Measurements from ENCODE around the gene ALX4. TPM values are rescaled to one million over a fixed set of nuclear protein-coding genes. Genes with fewer than 3 reads are reported as not detected.
A peak's percentile ranks its signal among the peaks of the same experiment; 100 is the strongest.

Gene ALX4
- total and polyA plus RNA-seq, 9 of the 15 experiments (the other 6 are each of a cell fraction or from before 2014, with no cell fraction given), result 0.07 to 1.2 (median 0.33) TPM

DNA sequence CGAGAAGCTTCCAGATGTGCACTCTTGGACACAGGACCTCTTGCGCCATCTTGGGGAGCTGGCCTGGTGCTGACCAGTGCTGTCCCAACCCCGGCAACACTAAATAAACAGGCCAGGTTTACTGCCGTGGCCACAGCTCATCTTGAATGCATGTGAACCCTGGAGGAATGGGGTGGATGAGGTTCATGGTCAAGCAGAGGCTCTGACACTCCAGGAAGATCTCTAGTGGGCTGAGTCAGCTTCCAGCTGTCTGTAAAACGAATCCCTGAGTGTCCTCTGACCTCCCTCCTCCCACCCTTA, 51.8 kb downstream of the ALX4 start (continued):
- TF ChIP-seq CEBPB (tag; IDR thresholded peaks at IDR 0.05), result peak; percentile 76
- 0 out of 4 replicates have a peak, but pooled peaks of 1 of the 2 experiments have one; percentile 48 for TF ChIP-seq FOXA3 (CRISPR knock-in tag; conservative IDR thresholded peaks at IDR 0.05 in 1 of 2, IDR thresholded peaks at IDR 0.05 in 1 of 2)
- TF ChIP-seq HNRNPL (IDR thresholded peaks at IDR 0.05; ENCODE audit: low read depth, low read length), result no peak
- TF ChIP-seq, protein P1, sequence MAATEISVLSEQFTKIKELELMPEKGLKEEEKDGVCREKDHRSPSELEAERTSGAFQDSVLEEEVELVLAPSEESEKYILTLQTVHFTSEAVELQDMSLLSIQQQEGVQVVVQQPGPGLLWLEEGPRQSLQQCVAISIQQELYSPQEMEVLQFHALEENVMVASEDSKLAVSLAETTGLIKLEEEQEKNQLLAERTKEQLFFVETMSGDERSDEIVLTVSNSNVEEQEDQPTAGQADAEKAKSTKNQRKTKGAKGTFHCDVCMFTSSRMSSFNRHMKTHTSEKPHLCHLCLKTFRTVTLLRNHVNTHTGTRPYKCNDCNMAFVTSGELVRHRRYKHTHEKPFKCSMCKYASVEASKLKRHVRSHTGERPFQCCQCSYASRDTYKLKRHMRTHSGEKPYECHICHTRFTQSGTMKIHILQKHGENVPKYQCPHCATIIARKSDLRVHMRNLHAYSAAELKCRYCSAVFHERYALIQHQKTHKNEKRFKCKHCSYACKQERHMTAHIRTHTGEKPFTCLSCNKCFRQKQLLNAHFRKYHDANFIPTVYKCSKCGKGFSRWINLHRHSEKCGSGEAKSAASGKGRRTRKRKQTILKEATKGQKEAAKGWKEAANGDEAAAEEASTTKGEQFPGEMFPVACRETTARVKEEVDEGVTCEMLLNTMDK (IDR thresholded peaks at IDR 0.05; ENCODE audit: borderline replicate concordance, insufficient read depth, low read depth, low read length, poor library complexity, severe bottlenecking), result peak; percentile 34
- no peak for TF ChIP-seq RBM22 (IDR thresholded peaks at IDR 0.05; ENCODE audit: low read depth, low read length, poor library complexity, severe bottlenecking)
- TF ChIP-seq SIRT6 (IDR thresholded peaks at IDR 0.05; ENCODE audit: low read depth, low read length), result no peak
- no peak for TF ChIP-seq HDAC1 (IDR thresholded peaks at IDR 0.05)
- TF ChIP-seq SLC30A9 (CRISPR knock-in tag; IDR thresholded peaks at IDR 0.05), result no peak
- TF ChIP-seq RB1 (IDR thresholded peaks at IDR 0.05; ENCODE audit: low read depth), result no peak
- TF ChIP-seq RBFOX2 (IDR thresholded peaks at IDR 0.05; ENCODE audit: low read depth, low read length), result no peak
- TF ChIP-seq, protein P2, sequence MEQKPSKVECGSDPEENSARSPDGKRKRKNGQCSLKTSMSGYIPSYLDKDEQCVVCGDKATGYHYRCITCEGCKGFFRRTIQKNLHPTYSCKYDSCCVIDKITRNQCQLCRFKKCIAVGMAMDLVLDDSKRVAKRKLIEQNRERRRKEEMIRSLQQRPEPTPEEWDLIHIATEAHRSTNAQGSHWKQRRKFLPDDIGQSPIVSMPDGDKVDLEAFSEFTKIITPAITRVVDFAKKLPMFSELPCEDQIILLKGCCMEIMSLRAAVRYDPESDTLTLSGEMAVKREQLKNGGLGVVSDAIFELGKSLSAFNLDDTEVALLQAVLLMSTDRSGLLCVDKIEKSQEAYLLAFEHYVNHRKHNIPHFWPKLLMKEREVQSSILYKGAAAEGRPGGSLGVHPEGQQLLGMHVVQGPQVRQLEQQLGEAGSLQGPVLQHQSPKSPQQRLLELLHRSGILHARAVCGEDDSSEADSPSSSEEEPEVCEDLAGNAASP (IDR thresholded peaks at IDR 0.05), result no peak
- TF ChIP-seq, protein P3, sequence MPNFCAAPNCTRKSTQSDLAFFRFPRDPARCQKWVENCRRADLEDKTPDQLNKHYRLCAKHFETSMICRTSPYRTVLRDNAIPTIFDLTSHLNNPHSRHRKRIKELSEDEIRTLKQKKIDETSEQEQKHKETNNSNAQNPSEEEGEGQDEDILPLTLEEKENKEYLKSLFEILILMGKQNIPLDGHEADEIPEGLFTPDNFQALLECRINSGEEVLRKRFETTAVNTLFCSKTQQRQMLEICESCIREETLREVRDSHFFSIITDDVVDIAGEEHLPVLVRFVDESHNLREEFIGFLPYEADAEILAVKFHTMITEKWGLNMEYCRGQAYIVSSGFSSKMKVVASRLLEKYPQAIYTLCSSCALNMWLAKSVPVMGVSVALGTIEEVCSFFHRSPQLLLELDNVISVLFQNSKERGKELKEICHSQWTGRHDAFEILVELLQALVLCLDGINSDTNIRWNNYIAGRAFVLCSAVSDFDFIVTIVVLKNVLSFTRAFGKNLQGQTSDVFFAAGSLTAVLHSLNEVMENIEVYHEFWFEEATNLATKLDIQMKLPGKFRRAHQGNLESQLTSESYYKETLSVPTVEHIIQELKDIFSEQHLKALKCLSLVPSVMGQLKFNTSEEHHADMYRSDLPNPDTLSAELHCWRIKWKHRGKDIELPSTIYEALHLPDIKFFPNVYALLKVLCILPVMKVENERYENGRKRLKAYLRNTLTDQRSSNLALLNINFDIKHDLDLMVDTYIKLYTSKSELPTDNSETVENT (CRISPR knock-in tag; IDR thresholded peaks at IDR 0.05), result no peak
- TF ChIP-seq, protein P4, sequence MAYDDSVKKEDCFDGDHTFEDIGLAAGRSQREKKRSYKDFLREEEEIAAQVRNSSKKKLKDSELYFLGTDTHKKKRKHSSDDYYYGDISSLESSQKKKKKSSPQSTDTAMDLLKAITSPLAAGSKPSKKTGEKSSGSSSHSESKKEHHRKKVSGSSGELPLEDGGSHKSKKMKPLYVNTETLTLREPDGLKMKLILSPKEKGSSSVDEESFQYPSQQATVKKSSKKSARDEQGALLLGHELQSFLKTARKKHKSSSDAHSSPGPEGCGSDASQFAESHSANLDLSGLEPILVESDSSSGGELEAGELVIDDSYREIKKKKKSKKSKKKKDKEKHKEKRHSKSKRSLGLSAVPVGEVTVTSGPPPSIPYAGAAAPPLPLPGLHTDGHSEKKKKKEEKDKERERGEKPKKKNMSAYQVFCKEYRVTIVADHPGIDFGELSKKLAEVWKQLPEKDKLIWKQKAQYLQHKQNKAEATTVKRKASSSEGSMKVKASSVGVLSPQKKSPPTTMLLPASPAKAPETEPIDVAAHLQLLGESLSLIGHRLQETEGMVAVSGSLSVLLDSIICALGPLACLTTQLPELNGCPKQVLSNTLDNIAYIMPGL (CRISPR knock-in tag; IDR thresholded peaks at IDR 0.05), result no peak
- TF ChIP-seq ZBTB1 (CRISPR knock-in tag; IDR thresholded peaks at IDR 0.05; ENCODE audit: borderline replicate concordance, low read depth), result no peak
- no peak for TF ChIP-seq MEF2A (IDR thresholded peaks at IDR 0.05; ENCODE audit: control insufficient read depth, low read depth, low read length)
- TF ChIP-seq, protein P5, sequence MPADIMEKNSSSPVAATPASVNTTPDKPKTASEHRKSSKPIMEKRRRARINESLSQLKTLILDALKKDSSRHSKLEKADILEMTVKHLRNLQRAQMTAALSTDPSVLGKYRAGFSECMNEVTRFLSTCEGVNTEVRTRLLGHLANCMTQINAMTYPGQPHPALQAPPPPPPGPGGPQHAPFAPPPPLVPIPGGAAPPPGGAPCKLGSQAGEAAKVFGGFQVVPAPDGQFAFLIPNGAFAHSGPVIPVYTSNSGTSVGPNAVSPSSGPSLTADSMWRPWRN (IDR thresholded peaks at IDR 0.05; ENCODE audit: low read depth), result no peak
